CD4-positive, alpha-beta T cell (primary cell): ENCODE data around the gene WDTC1. TPM values are rescaled to one million over a fixed set of nuclear protein-coding genes. Genes with fewer than 3 reads are reported as not detected.

Experiments used
- ATAC-seq: fragments of 200-7000 bp; cut with Tn5 transposase; one replicate; pipeline ENCODE4 v1.10.0; 2022; ENCODE audit warnings: mild to moderate bottlenecking; ENCODE audit not compliant: poor library complexity
- CTCF ChIA-PET: fragments of 350-600 bp; sonication (Branson Sonifier 250); formaldehyde crosslinking; loops from one replicate; lab custom pipeline; 2021; ENCODE audit warnings: antibody characterized with exemption, inconsistent platforms; lab: Charles Lee
- POLR2A ChIA-PET: fragments of 350-600 bp; sonication (Branson Sonifier 250); formaldehyde crosslinking; loops from one replicate; lab custom pipeline; 2021; ENCODE audit warnings: antibody characterized with exemption, inconsistent platforms; lab: Charles Lee
- DNase-seq, 14 experiments: peaks; one replicate each; pipeline ENCODE4 v3.0.0-alpha.2; 2013 to 2020; ENCODE audit warnings: mixed read lengths in 2 of 14
- H3K27ac ChIP-seq, 2 donors: one replicate each; pipeline versions ENCODE4 v1.5.1 to v1.7.0; 2013; ENCODE audit warnings: low read length in 2 of 2, low read depth in 1 of 2, mild to moderate bottlenecking in 1 of 2
- H3K27me3 ChIP-seq, 2 experiments: 1 replicate in 1 of 2; 2 replicates in 1 of 2; pipeline versions ENCODE4 v1.6.1 to v1.7.0; 2013; ENCODE audit warnings: low read length in 2 of 2, control low read depth in 1 of 2, mild to moderate bottlenecking in 1 of 2, moderate library complexity in 1 of 2; ENCODE audit not compliant: insufficient read depth in 2 of 2, control insufficient read depth in 1 of 2
- H3K36me3 ChIP-seq: one replicate; pipeline ENCODE4 v1.6.1; 2013; ENCODE audit warnings: low read length, control low read depth; ENCODE audit not compliant: insufficient read depth
- H3K4me1 ChIP-seq: one replicate; pipeline ENCODE4 v1.6.1; 2013; ENCODE audit warnings: low read length, control low read depth; ENCODE audit not compliant: insufficient read depth
- H3K4me3 ChIP-seq: one replicate; pipeline ENCODE4 v1.5.1; 2013; ENCODE audit warnings: mild to moderate bottlenecking, low read length, moderate library complexity
- H3K9me3 ChIP-seq, 2 experiments: 1 replicate in 1 of 2; 2 replicates in 1 of 2; pipeline versions ENCODE4 v1.6.1 to v1.7.0; 2013; ENCODE audit warnings: low read length in 2 of 2, mild to moderate bottlenecking in 2 of 2, control low read depth in 1 of 2, moderate library complexity in 1 of 2; ENCODE audit not compliant: control insufficient read depth in 1 of 2, insufficient read depth in 1 of 2
- H3K27ac Mint-ChIP-seq: one replicate; pipeline ENCODE4 v1.8.0; 2020; ENCODE audit warnings: mixed read lengths
- H3K27me3 Mint-ChIP-seq: one replicate; pipeline ENCODE4 v1.8.0; 2021; ENCODE audit warnings: mixed read lengths
- H3K36me3 Mint-ChIP-seq: one replicate; pipeline ENCODE4 v1.8.0; 2021; ENCODE audit warnings: low read depth, mixed read lengths
- H3K4me1 Mint-ChIP-seq: one replicate; pipeline ENCODE4 v1.8.0; 2021; ENCODE audit warnings: low read depth, mixed read lengths
- H3K4me3 Mint-ChIP-seq: one replicate; pipeline ENCODE4 v1.8.0; 2020; ENCODE audit warnings: mild to moderate bottlenecking, mixed read lengths
- H3K9me3 Mint-ChIP-seq: one replicate; pipeline ENCODE4 v1.8.0; 2020; ENCODE audit warnings: mixed read lengths
- CTCF ChIP-seq: fragments of 200-600 bp; IDR thresholded peaks from one replicate; pipeline ENCODE4 v1.8.0; 2022; ENCODE audit warnings: antibody characterized with exemption, mild to moderate bottlenecking
- intact Hi-C, 2 experiments: fragments of 100-400 bp; cut with DNase I in 1 of 2; cut with micrococcal nuclease in 1 of 2; formaldehyde crosslinking; loops; one replicate each; pipeline versions ENCODE4 v1.15.1 to v1.9.0; 2023 to 2025; cut with DNase I, micrococcal nuclease
- total RNA-seq, 174 experiments: library from RNA in 2 of 174; stranded (reverse) in 2 of 174; gene quantifications; one replicate each; pipeline ENCODE4 v1.2.3 and lab custom pipeline; 2021 to 2026

WDTC1 gene
- total RNA-seq, 2 experiments from 2014 or later: 17.7 to 18.6 TPM

DNA sequence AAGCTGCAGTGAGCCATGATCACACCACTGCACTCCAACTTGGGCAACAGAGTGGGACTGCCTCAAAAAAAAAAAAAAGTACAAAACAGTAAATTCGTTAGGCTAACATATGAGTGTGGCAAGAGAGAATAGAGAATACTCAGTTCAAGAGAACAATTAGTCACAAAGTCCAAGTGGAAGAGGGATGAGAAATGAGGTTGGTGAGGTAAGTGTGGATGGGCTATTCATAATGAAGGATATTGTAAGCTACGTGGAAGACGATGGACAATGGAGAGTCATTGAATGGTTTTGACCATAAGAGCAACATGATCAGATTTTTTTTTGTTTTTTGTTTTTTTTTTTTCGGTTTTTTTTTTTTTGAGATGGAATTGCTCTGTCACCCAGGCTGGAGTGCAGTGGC lies 34.8 kb downstream of the WDTC1 start:
- peaks cover 19% of the 10 kb centered on the region for H3K36me3 ChIP-seq
- H3K4me3 ChIP-seq: no peak overlapping the region
- Mint-ChIP-seq H3K27me3 (no peaks in the 10 kb centered on the region), H3K27ac (no peak overlapping the region), H3K36me3 (peaks cover 58% of the 10 kb centered on the region), H3K4me3 (no peak overlapping the region), H3K9me3 (no peaks in the 10 kb centered on the region), H3K4me1 (no peaks in the 10 kb centered on the region)
- DNase-seq (no peak), ATAC-seq (no peak)
- no peaks in the 10 kb centered on the region for H3K9me3 ChIP-seq
- TF ChIP-seq CTCF: no peak
- POLR2A ChIA-PET: no interaction called here
- no peaks in the 10 kb centered on the region for H3K27me3 ChIP-seq
- intact Hi-C loops: loop anchor here in 1 of 2 experiments (10.0 kb wide), 1 partner anchor 1684 kb away; no protein-coding TSS in a partner anchor
- CTCF ChIA-PET: no interaction called here
- no peaks in the 10 kb centered on the region for H3K4me1 ChIP-seq
- H3K27ac ChIP-seq: no peak overlapping the region

GRCh38 chr1:27274204-27274603 lies 39.8 kb downstream of the WDTC1 start:
- no peak for ATAC-seq
- no peak overlapping the region for H3K27ac Mint-ChIP-seq
- DNase-seq: no peak
- TF ChIP-seq CTCF: no peak
- peaks cover 61% of the 10 kb centered on the region for H3K36me3 Mint-ChIP-seq
- no peak overlapping the region for H3K4me3 Mint-ChIP-seq
- Histone ChIP-seq H3K9me3 (no peaks in the 10 kb centered on the region), H3K4me1 (no peaks in the 10 kb centered on the region), H3K36me3 (peaks cover 5% of the 10 kb centered on the region), H3K4me3 (no peak overlapping the region), H3K27ac (no peak overlapping the region), H3K27me3 (no peaks in the 10 kb centered on the region)
- H3K4me1 Mint-ChIP-seq: no peaks in the 10 kb centered on the region
- no peaks in the 10 kb centered on the region for H3K9me3 Mint-ChIP-seq
- ChIA-PET CTCF (interaction anchor here (1.3 kb wide), 1 partner anchor 121 kb away, joined by 3 read pairs; no protein-coding TSS in a partner anchor), POLR2A (no interaction called here)
- intact Hi-C loops: no loop called here
- no peaks in the 10 kb centered on the region for H3K27me3 Mint-ChIP-seq

DNA sequence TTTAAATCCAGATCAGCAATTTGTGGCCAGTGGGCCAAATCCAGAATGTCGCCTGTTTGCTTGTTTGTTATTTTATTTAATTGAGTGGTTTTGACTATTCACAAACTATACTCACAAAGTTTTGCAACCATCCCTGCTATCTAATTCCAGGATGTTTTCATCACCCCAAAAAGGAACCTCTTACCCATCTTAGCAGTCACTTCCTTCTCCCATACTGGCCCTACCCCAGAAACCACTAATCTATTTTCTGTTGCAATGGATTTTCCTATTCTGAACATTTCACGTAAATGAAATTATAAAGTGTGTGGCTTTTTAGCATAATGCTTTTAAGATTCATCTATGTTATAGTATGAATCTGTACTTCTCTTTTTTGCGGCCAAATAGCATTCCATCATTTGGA lies 41.3 kb downstream of the WDTC1 start:
- no peak overlapping the region for H3K27ac Mint-ChIP-seq
- CTCF ChIA-PET: interaction anchor here (1.3 kb wide), 1 partner anchor 120 kb away, joined by 3 read pairs; no protein-coding TSS in a partner anchor
- DNase-seq (no peak), ATAC-seq (no peak)
- TF ChIP-seq CTCF: no peak
- Histone ChIP-seq H3K36me3 (peaks cover 5% of the 10 kb centered on the region), H3K27me3 (no peaks in the 10 kb centered on the region), H3K27ac (no peak overlapping the region), H3K4me3 (no peak overlapping the region), H3K4me1 (no peaks in the 10 kb centered on the region), H3K9me3 (no peaks in the 10 kb centered on the region)
- intact Hi-C loops: no loop called here
- H3K36me3 Mint-ChIP-seq: peaks cover 57% of the 10 kb centered on the region
- no peak overlapping the region for H3K4me3 Mint-ChIP-seq
- H3K4me1 Mint-ChIP-seq: peaks cover 7% of the 10 kb centered on the region
- H3K9me3 Mint-ChIP-seq: no peaks in the 10 kb centered on the region
- no peaks in the 10 kb centered on the region for H3K27me3 Mint-ChIP-seq
- POLR2A ChIA-PET: no interaction called here
